ENCODE data around the gene COMMD10.
"Not testable (repeated sequence)": the region's sequence is repeated elsewhere in the genome, so short reads cannot be mapped to it uniquely, and the experiment has no call there.

COMMD10 gene

GRCh38 chr5:116091416-116091815 lies 6.6 kb downstream of the COMMD10 start:
- no peak for TF ChIP-seq CTCF (conservative IDR thresholded peaks at IDR 0.05; ENCODE audit: low read depth, low read length)
- no peak for DNase-seq (ENCODE audit: low read depth)
- no peak overlapping the region for H3K4me3 ChIP-seq (ENCODE audit: low read length)

- H3K4me3 ChIP-seq (ENCODE audit: low read length) = no peak overlapping the region
- no peak for TF ChIP-seq CTCF (conservative IDR thresholded peaks at IDR 0.05; ENCODE audit: low read depth, low read length)
- DNase-seq (ENCODE audit: low read depth) = peak; percentile 84
Measured at GRCh38 chr5:116097301-116097700, 12.5 kb downstream of the COMMD10 start.

GRCh38 chr5:116098998-116099397 lies 14.2 kb downstream of the COMMD10 start:
- no peak for DNase-seq (ENCODE audit: low read depth)
- TF ChIP-seq CTCF (conservative IDR thresholded peaks at IDR 0.05; ENCODE audit: low read depth, low read length) = no peak
- no peak overlapping the region for H3K4me3 ChIP-seq (ENCODE audit: low read length)

GRCh38 chr5:116104941-116105340 lies 20.1 kb downstream of the COMMD10 start:
- not testable (repeated sequence) for DNase-seq (ENCODE audit: low read depth); H3K4me3 ChIP-seq (ENCODE audit: low read length)

- TF ChIP-seq CTCF (conservative IDR thresholded peaks at IDR 0.05; ENCODE audit: low read depth, low read length) = no peak
- no peak overlapping the region for H3K4me3 ChIP-seq (ENCODE audit: low read length)
- DNase-seq (ENCODE audit: low read depth) = no peak
Measured at GRCh38 chr5:116115163-116115562, 30.3 kb downstream of the COMMD10 start.

GRCh38 chr5:116130471-116130870 lies 45.6 kb downstream of the COMMD10 start:
- H3K4me3 ChIP-seq (ENCODE audit: low read length) = no peak overlapping the region
- no peak for TF ChIP-seq CTCF (conservative IDR thresholded peaks at IDR 0.05; ENCODE audit: low read depth, low read length)
- DNase-seq (ENCODE audit: low read depth) = no peak

GRCh38 chr5:116130976-116131375 lies 46.2 kb downstream of the COMMD10 start:
- no peak overlapping the region for H3K4me3 ChIP-seq (ENCODE audit: low read length)
- no peak for TF ChIP-seq CTCF (conservative IDR thresholded peaks at IDR 0.05; ENCODE audit: low read depth, low read length)
- no peak for DNase-seq (ENCODE audit: low read depth)

GRCh38 chr5:116133281-116133680 lies 48.5 kb downstream of the COMMD10 start:
- H3K4me3 ChIP-seq (ENCODE audit: low read length) = no peak overlapping the region
- TF ChIP-seq CTCF (conservative IDR thresholded peaks at IDR 0.05; ENCODE audit: low read depth, low read length) = no peak

More at GRCh38 chr5:116133281-116133680, 48.5 kb downstream of the COMMD10 start:
- no peak for DNase-seq (ENCODE audit: low read depth)
